SH-SY5Y (cell line): Measurements from ENCODE around the gene SNRK.

Source experiments
- GATA2 ChIP-seq: IDR thresholded peaks from 2 replicates; pipeline ENCODE4 v1.6.1; 2011; ENCODE audit warnings: mild to moderate bottlenecking, low read depth, low read length
- GATA3 ChIP-seq: IDR thresholded peaks from 2 replicates; pipeline ENCODE4 v1.6.1; 2011; ENCODE audit warnings: low read depth, mild to moderate bottlenecking, low read length, moderate library complexity

DNA sequence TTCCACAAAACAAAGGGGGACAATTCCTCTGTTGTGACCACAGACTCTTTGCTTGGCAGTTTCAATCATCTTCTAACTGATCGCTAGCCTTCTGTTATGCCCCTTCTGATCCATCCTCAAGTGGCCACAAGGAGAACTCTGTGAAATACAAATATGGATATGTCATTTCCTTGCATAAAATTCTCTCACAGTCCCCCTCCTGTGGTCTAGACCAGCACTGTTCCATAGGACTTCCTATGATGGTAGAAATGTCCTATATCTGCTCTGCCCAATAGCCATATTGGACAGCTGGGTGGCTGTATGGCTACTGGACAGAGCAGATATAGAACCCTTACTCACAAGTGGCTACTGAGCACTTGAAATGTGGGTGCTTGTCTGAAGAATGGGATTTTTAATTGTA lies 25.9 kb upstream of the SNRK start:
- no peak for TF ChIP-seq GATA2
- TF ChIP-seq GATA3, result no peak
